ENCODE measurements around the gene GUCA2B.

The GUCA2B gene

DNA sequence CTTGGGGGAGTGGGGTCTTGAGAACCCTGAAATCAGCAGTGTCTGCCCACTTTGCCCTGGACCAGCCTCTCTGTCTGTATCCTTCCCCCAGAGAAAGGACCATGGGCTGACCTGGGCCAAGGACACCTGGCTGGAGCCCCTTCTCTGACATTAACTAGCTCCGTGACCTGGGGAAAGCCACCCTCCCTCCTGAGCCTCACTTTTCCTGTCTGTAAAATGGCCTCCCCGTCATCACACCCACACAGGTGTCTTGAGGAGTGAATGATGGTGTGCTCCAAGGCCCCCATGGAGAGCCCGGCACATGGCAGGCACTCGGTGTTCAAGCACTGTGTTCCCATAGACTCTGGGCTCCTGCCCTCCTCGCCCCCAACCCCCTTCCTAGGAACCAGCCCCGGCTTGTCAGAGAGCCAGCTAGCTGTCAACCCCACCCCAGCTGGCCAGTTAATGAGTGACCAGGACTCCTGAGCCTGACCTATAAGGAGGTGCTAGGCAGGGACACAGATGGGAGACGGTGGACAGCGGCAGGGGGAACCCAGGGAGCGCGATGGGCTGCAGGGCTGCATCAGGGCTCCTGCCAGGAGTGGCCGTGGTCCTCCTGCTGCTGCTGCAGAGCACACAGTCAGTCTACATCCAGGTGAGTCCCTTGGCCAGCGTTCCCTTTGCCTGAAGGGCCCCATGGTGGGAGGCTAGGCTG lies at the start of gene GUCA2B:
Gene GUCA2B (plus strand): TSS at position 504 of the 694 bp plus-strand sequence. CDS start 41 bp downstream, at position 545.
- no peak for DNase-seq

GRCh38 chr1:42105025-42105424 lies 48.2 kb upstream of the GUCA2B start:
- DNase-seq: no peak

DNA sequence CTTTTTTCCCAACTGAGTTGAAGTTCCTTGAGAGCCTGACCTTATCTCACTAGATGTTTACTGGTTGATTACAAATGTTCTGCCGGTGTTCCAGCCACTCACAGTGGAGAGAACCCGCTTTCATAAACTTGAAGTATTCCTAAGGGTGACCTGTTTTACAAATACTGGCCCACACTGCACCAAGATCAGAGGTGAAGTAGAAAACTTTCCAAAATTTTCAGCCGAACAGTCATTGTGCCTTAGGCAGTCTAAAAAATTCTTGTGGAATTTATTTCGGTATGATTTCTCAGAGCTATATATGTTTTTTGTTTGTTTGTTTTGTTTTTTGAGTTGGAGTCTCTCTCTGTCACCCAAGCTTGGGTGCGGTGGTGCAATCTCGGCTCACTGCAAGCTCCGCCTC lies 44.9 kb upstream of the GUCA2B start:
- no peak for DNase-seq

- DNase-seq: no peak
These were observed 43.6 kb upstream of the GUCA2B start for GRCh38 chr1:42109600-42109999.

DNA sequence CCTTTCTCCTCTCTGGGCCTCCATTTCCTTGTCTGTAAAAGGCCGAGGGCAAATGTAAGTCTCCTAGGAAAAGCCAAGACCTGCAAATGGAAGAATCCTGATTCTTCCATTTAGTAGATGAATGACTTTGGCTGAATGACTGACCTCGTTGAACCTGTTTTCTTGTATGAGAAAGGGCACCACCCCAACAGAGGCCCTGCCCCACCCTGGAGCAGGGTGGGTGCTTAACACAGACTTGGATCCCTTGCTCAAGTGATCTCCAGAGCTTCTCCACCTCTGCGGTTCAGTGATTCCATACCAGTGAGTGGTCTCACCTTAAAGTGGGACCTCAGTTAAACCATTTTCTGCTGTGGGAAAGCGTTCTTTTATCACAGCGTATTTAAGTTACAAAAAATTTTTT lies 39.0 kb upstream of the GUCA2B start:
- no peak for DNase-seq

- DNase-seq: no peak
These were observed 36.0 kb upstream of the GUCA2B start for GRCh38 chr1:42117214-42117613.

- no peak for DNase-seq
These were observed 35.1 kb upstream of the GUCA2B start for GRCh38 chr1:42118125-42118524.

GRCh38 chr1:42122408-42122807 lies 30.8 kb upstream of the GUCA2B start:
- DNase-seq: no peak

DNA sequence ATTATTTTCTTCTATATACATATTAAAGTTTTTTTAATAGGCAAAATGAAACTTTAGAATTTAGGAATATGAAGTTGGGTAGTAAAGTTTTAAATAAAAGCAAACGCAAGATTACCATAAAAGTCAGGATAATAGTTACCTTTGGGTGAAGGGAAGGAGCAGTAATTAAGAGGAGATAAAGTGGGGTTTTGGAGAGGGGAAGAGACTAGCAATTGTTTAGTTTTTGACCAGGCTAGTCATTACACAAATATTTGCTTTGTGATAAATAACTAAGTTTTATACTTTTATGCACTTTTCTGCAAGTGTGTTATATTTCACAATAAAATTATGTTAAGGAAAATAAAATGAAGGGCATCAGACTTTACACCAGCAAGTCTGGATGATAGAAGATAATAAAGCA lies 27.7 kb upstream of the GUCA2B start:
- no peak for DNase-seq

DNA sequence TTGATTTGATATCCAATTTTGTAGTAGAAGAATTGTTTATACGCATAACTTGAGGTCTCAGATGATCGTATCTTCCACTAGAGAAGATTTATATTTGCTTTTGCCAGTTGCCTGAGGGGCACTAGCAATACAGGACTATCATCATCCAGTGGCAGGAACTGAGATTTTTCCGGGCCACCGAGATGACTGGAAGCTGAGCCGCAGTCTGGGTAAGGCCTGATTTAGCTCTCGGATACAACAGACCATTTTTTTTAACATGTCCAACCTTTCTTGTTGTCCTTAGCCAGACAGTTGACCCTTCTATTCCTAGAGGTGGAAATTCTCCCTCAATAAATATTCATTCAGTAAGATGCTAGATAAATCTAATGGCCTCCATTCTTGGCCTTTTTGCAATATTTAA lies 25.4 kb upstream of the GUCA2B start:
- DNase-seq: no peak

- DNase-seq: no peak
These were observed 24.7 kb upstream of the GUCA2B start for GRCh38 chr1:42128499-42128898.

GRCh38 chr1:42128964-42129363 lies 24.2 kb upstream of the GUCA2B start:
- DNase-seq: no peak

DNA sequence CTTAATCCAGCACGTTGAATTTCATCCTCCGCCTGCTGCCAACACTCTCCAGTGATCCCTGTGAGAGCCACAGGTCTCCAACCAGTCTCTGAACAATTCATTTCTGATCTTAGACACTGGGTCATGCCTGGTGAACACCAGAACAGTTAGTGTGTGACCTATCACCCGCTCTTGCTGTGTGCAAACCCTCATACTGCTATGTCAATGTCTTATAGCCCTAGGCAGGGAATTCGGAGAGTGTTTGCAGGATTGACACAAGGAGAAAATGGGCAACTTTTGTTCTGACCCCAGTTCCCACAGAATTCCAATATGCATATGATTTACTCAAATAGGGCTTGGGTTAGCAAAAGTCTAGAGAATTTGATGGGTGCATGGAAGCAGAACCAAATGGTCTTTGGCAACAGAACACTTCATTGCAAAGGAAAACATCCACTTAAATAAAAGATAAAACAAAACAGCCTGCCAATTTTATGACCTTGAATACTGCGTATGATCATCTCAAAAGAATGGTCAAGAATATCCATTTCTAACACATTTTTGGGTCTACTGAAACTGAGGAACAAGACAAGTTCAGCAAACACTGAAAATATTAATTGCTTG lies 23.0 kb upstream of the GUCA2B start:
- no peak for DNase-seq

GRCh38 chr1:42133390-42133789 lies 19.8 kb upstream of the GUCA2B start:
- no peak for DNase-seq

- no peak for DNase-seq
These were observed 19.2 kb upstream of the GUCA2B start for GRCh38 chr1:42133809-42134526.

DNA sequence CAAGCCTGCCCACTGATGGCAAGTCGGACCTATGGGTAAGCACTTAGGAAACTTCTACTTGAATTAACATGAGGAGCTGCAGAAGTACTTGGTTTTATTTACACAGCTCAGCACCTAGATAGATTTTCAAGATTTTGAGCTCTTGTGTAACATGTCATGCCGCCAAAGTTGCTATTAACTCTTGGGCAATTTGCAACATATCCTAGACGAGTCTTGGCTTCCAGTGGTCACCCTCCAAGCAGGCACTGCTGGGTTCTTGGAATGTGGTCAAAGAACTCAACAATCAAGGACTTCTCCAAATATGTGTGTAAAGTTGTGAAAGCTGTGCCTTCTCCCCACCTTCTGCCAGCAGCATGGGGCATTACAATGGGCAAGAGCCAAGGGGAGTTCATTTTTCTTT lies 17.8 kb upstream of the GUCA2B start:
- no peak for DNase-seq

GRCh38 chr1:42136466-42136865 lies 16.7 kb upstream of the GUCA2B start:
- DNase-seq: no peak

DNA sequence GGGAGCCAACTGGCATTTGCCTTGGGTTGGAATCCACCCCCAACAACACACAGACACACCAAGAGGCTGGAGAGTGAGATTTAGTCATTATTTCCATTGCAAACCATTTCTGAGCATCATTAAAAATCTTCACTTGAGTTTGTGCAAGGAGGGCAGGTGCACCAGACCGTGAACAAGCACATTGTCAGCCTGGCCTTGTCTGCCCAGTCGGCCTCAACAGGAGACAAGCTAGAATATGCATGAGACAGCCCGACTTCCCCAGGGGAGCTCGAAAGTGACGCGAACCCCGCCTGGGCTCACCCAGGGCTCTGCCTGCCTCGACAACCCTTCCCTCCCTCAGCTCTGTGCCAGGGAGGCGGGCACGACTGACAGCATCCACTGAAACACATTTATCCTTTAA lies 15.4 kb upstream of the GUCA2B start:
- no peak for DNase-seq

- DNase-seq: no peak
These were observed 14.6 kb upstream of the GUCA2B start for GRCh38 chr1:42138586-42138985.

- DNase-seq: no peak
These were observed 13.8 kb upstream of the GUCA2B start for GRCh38 chr1:42139444-42139843.

DNA sequence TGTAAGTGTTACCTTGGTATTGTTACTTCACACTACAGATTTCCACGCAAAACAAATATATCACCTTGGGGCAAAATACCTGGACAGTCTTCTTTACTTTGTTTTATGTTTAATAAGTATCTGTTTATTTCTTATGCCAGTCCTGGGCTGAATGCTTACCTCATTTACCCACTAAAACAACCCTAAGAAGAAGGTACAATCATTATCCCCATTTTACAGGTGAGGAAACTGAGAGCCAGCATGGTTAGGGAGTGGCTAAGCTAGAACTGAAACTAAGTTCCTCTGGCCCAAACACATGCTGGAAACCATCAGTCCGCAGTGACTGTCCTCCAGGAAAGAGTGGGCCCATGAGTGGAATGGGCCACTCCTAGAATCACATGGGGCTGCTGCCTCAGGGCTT lies 13.0 kb upstream of the GUCA2B start:
- DNase-seq: no peak

DNA sequence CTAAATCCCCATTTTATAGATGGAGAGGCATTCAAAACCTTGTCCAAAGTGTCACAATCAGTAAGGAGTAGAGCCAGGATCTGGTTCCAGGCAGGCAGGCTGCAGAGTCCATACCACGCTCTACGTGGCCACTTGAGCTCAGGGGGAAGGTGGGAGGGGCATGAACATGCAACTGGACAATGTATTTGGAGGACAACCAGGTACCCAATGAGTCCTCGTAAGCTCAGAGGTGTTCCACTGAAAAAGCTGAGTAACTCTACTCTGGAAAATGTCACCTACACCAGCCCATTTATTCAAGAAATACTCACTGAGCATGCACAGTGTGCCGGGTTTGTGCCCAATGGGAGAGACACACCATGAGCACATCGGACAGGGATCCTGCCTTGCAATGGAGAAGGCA lies 11.2 kb upstream of the GUCA2B start:
- DNase-seq: no peak

DNA sequence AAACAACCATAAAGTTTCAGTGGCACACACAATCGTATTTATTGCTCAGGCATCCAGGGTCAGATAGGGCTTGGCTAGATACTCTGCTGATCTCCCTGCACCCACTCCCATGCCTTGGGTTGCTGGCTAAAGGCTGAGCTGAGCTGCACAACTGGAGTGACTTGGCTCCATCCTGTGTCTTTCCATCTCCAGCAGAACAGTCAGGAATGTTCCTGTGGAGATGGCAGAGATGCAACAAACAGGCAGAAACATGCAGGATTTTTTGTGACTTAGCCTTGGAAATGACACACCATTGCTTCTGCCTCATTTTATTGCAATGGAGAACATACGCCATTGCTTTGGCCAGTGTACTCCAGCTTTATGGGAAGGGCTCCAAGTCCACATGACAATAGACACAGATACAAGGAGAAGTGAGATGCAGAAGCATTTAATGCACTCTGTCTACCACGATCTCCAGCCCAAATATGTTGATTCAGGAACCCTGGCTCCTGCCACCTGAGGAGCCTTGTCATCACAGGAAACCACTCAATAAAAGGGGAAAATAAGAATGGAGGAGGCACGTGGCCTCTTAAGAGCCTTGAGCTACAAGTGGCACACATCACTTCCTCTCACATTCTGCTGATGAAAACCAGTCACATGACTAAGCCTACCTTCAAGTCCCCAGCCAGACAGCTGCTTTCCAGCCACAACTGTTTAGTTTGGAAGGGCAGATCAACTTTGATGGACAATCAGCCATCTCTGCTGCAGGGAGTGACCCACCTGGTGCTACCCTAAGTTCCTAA lies 10.1 kb upstream of the GUCA2B start:
- no peak for DNase-seq

Data from activated CD8-positive, alpha-beta memory T cell treated with anti-CD3 and anti-CD28 coated beads, Interleukin-2, amount 50 U/mL, for 48 hours (primary cell).